Hematopoietic multipotent progenitor cell treated with erythropoietin and hydrocortisone succinate and interleukin-3 and kit ligand, for 15 days (in vitro differentiated cells): ENCODE data around the gene ALDH1A3.

ENCODE experiments used
- DNase-seq: peaks from one replicate; pipeline ENCODE4 v3.0.0-alpha.2; 2015; ENCODE audit warnings: low spot score

ALDH1A3 gene

DNA sequence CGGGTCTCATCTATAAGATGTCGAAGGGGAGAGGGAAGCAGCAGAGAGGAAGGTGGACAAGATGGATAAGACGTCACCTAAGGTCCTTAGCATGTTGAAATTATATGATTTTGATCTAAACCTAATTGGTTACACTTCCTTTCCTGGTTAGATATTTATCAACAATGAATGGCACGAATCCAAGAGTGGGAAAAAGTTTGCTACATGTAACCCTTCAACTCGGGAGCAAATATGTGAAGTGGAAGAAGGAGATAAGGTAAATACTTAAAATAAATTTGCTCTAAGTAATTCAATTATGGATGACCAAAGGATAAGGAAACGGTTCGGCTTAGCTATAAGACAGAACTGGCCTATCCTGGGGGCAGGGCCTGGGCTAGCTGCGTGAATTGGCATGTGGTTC, 5.5 kb downstream of the ALDH1A3 start:
- DNase-seq, result no peak

GRCh38 chr15:100885811-100886210, 6.2 kb downstream of the ALDH1A3 start:
- DNase-seq, result no peak

DNA sequence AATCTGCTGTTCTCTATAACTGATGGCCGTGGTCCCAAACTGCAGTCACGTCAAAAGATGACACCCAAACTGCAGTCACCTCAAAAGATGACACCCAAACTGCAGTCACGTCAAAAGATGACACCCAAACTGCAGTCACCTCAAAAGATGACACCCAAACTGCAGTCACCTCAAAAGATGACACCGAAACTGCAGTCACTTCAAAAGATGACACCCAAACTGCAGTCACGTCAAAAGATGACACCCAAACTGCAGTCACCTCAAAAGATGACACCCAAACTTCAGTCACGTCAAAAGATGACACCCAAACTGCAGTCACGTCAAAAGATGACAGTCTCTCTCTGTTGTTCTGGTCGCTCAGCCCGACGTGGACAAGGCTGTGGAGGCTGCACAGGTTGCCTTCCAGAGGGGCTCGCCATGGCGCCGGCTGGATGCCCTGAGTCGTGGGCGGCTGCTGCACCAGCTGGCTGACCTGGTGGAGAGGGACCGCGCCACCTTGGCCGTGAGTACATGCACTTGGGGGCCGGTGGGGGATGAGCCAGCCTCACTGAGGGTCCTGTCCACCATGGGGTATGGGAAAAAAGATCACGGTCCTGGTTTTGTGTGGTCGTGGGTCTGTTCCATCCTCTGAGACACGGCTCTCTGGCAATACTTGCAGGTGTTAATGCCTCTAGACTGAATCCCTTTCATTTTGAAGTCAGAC, 7.7 kb downstream of the ALDH1A3 start:
- DNase-seq, result no peak

- DNase-seq, result no peak
Measured at GRCh38 chr15:100889385-100890050, 9.9 kb downstream of the ALDH1A3 start.

GRCh38 chr15:100890051-100890720, 10.6 kb downstream of the ALDH1A3 start:
- no peak for DNase-seq

GRCh38 chr15:100890850-100891249, 11.2 kb downstream of the ALDH1A3 start:
- DNase-seq, result no peak

- DNase-seq, result no peak
Measured at GRCh38 chr15:100891307-100892012, 11.8 kb downstream of the ALDH1A3 start.

- no peak for DNase-seq
Measured at GRCh38 chr15:100892013-100892355, 12.4 kb downstream of the ALDH1A3 start.

DNA sequence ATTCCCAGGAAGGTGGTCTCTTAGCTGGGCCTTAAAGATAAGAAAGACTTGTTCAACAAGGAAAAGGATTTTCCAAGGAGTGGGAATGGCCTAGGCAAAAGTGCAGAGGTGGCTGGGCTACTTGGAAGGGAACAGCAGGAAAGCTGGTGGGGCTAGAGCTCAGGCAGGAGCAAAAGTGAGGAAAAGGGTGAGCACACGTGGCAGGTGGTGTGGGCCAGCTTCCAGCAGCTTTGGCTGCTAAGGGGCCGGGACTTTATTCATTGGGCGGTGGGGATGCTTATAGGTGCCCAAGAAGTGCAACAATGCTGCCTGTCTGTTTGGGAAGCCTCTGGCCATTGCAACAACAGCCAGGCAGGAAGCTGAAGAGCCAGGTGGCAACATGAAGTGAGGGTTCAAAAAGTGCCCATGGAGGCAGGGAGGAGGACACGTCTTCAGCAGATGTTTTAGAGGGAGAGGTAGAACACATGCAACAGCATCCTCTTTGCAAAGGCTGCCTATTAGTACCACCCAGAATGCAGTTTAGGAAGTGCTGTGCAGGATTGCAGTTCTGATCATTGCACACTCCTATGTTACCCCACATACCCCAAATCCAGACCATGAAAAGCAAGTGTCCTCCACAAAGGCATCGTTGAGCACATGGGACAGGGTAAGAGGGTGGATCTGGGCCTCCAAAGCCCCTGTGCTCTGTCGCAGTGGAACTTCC, 13.8 kb downstream of the ALDH1A3 start:
- no peak for DNase-seq

- no peak for DNase-seq
Measured at GRCh38 chr15:100893964-100894295, 14.3 kb downstream of the ALDH1A3 start.

- no peak for DNase-seq
Measured at GRCh38 chr15:100895721-100896120, 16.1 kb downstream of the ALDH1A3 start.

- DNase-seq, result no peak
Measured at GRCh38 chr15:100897221-100898151, 17.9 kb downstream of the ALDH1A3 start.

DNA sequence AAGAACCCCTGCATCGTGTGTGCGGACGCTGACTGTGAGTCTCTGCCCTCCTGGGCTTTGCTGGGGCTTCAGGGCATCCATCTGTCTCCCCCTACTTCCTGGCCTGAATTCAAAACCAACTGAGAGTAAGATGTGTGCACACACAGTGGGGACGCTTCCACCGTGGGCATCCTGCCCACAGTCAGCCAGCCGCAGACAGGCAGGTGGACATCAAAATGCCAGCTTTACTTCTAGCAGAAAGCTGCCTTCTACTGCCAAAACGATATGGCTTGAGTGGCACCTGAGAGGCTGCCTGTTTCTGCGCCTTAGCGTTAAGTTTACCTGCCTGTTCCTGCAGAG, 18.5 kb downstream of the ALDH1A3 start:
- DNase-seq, result no peak

- DNase-seq, result no peak
Measured at GRCh38 chr15:100898661-100899462, 19.2 kb downstream of the ALDH1A3 start.

GRCh38 chr15:100899601-100900000, 20.0 kb downstream of the ALDH1A3 start:
- no peak for DNase-seq

GRCh38 chr15:100900136-100900794, 20.6 kb downstream of the ALDH1A3 start:
- no peak for DNase-seq

DNA sequence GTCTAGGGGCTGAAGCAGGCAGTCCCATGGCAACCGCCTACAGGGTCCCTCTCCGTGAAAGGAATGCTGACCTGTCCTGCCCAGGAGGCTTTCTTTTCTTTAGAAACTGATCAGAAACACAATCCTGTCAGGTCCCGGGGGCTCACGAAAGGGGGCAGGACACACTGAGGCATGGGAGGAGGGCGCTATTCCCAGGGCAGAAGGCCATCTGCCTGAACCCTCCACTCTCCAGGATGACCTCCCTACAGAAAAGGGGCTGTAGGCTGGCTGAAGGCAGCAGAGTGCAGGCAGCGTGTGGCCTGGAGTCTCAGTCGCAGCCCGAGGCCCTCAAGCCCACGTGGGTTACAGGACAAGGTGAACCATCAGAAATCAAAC, 21.2 kb downstream of the ALDH1A3 start:
- no peak for DNase-seq

GRCh38 chr15:100901296-100901695, 21.7 kb downstream of the ALDH1A3 start:
- no peak for DNase-seq

GRCh38 chr15:100901702-100902435, 22.2 kb downstream of the ALDH1A3 start:
- DNase-seq, result no peak
